DND-41 (cell line): ENCODE measurements around the gene PTK6.

ENCODE experiments used
- ATAC-seq: fragments of 200-7000 bp; cut with Tn5 transposase; 3 replicates; pipeline ENCODE4 v1.9.1; 2021; ENCODE audit warnings: low read depth; ENCODE audit not compliant: insufficient read depth
- DNase-seq: peaks from one replicate; pipeline ENCODE4 v3.0.0-alpha.2; 2020
- H2AFZ ChIP-seq: 2 replicates; pipeline ENCODE4 v1.6.0; 2012; ENCODE audit warnings: low read depth, low read length
- H3K27ac ChIP-seq: 2 replicates; pipeline ENCODE4 v1.5.1; 2012; ENCODE audit warnings: low read length, inconsistent platforms
- H3K27me3 ChIP-seq: fragments of 200-600 bp; sonication (generic); 2 replicates; pipeline ENCODE4 v1.6.0; 2012; ENCODE audit warnings: low read length, mild to moderate bottlenecking, inconsistent platforms; ENCODE audit not compliant: insufficient read depth, poor library complexity
- H3K36me3 ChIP-seq: 2 replicates; pipeline ENCODE4 v1.5.1; 2012; ENCODE audit warnings: low read length, inconsistent platforms; ENCODE audit not compliant: insufficient read depth
- H3K4me1 ChIP-seq: 2 replicates; pipeline ENCODE4 v1.5.1; 2012; ENCODE audit warnings: mild to moderate bottlenecking, low read length; ENCODE audit not compliant: insufficient read depth
- H3K4me2 ChIP-seq: 2 replicates; pipeline ENCODE4 v1.6.0; 2012; ENCODE audit warnings: mild to moderate bottlenecking, moderate library complexity, low read length, inconsistent platforms; ENCODE audit not compliant: insufficient read depth
- H3K4me3 ChIP-seq, 2 experiments: fragments of 200-600 bp in 1 of 2; shearing (Covaris generic) in 1 of 2; 2 replicates each; pipeline ENCODE4 v1.5.1; 2012 to 2016; ENCODE audit warnings: inconsistent platforms in 2 of 2, low read length in 2 of 2, mild to moderate bottlenecking in 2 of 2, low read depth in 1 of 2, moderate library complexity in 1 of 2
- H3K79me2 ChIP-seq: 2 replicates; pipeline ENCODE4 v1.6.0; 2012; ENCODE audit warnings: low read length, inconsistent platforms; ENCODE audit not compliant: insufficient read depth
- H3K9ac ChIP-seq: 2 replicates; pipeline ENCODE4 v1.6.0; 2012; ENCODE audit warnings: low read depth, mild to moderate bottlenecking, inconsistent platforms, low read length, moderate library complexity
- H3K9me3 ChIP-seq: 2 replicates; pipeline ENCODE4 v1.5.1; 2012; ENCODE audit warnings: low read length, moderate library complexity, mild to moderate bottlenecking, inconsistent platforms; ENCODE audit not compliant: insufficient read depth, severe bottlenecking
- H4K20me1 ChIP-seq: 2 replicates; pipeline ENCODE4 v1.6.0; 2012; ENCODE audit warnings: low read length; ENCODE audit not compliant: insufficient read depth
- EZH2 ChIP-seq: IDR thresholded peaks from 3 replicates; pipeline ENCODE4 v1.6.1; 2012; ENCODE audit warnings: borderline replicate concordance, low read depth, mild to moderate bottlenecking, moderate library complexity, low read length, inconsistent platforms; ENCODE audit not compliant: severe bottlenecking
- TF ChIP-seq, protein P1 (sequence below): IDR thresholded peaks from 2 replicates; pipeline ENCODE4 v1.5.1; 2012; ENCODE audit warnings: borderline replicate concordance, low read length, moderate library complexity, mild to moderate bottlenecking; ENCODE audit not compliant: poor library complexity, severe bottlenecking; ENCODE audit errors: extremely low read depth

Gene PTK6

DNA sequence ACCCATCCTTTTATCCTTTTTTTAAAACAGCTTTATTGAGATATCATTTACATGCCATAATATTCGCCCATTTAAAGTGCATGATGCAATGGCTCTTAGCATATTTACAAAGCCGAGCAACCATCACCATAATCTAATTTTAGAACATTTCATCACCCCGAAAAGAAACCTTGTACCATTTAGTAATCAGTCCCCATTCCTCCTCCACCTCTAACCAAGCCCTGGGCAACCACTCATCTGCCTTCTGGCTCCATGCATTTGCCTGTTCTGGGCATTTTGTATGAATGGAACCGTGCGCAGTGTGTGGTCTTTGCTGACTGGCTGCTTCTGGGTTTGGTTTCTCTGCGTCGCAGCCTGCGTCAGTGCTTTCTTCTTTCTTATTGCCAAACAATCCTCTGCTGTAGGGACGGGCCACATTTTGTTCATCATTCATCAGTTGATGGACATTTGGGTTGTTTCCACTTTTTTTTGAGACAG, 28.1 kb downstream of the PTK6 start:
- TF ChIP-seq, protein P1, sequence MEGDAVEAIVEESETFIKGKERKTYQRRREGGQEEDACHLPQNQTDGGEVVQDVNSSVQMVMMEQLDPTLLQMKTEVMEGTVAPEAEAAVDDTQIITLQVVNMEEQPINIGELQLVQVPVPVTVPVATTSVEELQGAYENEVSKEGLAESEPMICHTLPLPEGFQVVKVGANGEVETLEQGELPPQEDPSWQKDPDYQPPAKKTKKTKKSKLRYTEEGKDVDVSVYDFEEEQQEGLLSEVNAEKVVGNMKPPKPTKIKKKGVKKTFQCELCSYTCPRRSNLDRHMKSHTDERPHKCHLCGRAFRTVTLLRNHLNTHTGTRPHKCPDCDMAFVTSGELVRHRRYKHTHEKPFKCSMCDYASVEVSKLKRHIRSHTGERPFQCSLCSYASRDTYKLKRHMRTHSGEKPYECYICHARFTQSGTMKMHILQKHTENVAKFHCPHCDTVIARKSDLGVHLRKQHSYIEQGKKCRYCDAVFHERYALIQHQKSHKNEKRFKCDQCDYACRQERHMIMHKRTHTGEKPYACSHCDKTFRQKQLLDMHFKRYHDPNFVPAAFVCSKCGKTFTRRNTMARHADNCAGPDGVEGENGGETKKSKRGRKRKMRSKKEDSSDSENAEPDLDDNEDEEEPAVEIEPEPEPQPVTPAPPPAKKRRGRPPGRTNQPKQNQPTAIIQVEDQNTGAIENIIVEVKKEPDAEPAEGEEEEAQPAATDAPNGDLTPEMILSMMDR = no peak
- TF ChIP-seq EZH2 = no peak
- Histone ChIP-seq H3K4me3 (no peak overlapping the region), H3K27me3 (peaks cover 5% of the 10 kb centered on the region), H3K4me2 (no peak overlapping the region), H2AFZ (no peak overlapping the region), H3K79me2 (no peaks in the 10 kb centered on the region), H3K36me3 (no peaks in the 10 kb centered on the region), H3K9me3 (peaks cover 3% of the 10 kb centered on the region), H3K9ac (no peak overlapping the region), H3K4me1 (no peaks in the 10 kb centered on the region), H3K27ac (no peak overlapping the region), H4K20me1 (no peaks in the 10 kb centered on the region; the same call in 1 of the 2 replicates)
- ATAC-seq = no peak
- DNase-seq = no peak

DNA sequence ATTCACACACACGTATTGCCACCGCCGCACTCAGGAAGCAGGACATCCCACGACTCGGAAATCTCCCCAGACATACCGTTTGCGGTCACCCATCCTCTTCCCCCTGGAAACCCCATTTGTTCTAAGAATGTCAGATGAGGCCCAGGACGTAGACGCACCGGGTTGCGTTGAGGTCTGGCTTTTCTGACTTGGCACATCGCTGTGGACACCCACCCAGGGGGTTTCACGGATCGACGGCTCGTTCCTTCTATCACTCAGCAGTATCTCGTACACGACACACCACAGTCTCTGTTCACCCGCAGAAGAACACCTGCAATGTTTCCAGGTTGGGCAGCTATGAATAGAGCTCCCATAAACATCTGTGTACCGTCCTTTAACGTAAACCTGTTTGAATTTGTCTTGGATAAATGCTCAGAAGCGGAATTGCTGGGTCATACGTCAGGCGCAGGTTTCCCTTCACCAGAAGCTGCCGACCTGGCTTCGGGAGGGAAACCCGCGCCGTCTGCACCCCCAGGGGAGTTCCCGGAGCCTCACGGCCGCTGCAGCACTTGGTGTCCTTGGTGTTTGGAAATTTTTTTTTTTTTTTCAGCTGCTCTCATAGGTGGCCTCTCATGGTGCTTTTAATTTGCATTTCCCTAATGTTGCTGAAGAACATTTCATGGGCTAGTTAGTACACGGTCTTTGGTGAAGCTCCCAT, 29.0 kb downstream of the PTK6 start:
- H3K4me2 ChIP-seq = no peak overlapping the region
- H3K9me3 ChIP-seq = peaks cover 3% of the 10 kb centered on the region
- no peaks in the 10 kb centered on the region; the same call in 1 of the 2 replicates for H4K20me1 ChIP-seq
- peaks cover 5% of the 10 kb centered on the region for H3K27me3 ChIP-seq
- no peaks in the 10 kb centered on the region for H3K79me2 ChIP-seq
- TF ChIP-seq EZH2 = no peak
- TF ChIP-seq, protein P1 = no peak
- no peak overlapping the region for H3K4me3 ChIP-seq
- DNase-seq (no peak), ATAC-seq (no peak)
- H3K9ac ChIP-seq = no peak overlapping the region
- H2AFZ ChIP-seq = no peak overlapping the region
- H3K27ac ChIP-seq = no peak overlapping the region
- H3K36me3 ChIP-seq = no peaks in the 10 kb centered on the region
- no peaks in the 10 kb centered on the region for H3K4me1 ChIP-seq

DNA sequence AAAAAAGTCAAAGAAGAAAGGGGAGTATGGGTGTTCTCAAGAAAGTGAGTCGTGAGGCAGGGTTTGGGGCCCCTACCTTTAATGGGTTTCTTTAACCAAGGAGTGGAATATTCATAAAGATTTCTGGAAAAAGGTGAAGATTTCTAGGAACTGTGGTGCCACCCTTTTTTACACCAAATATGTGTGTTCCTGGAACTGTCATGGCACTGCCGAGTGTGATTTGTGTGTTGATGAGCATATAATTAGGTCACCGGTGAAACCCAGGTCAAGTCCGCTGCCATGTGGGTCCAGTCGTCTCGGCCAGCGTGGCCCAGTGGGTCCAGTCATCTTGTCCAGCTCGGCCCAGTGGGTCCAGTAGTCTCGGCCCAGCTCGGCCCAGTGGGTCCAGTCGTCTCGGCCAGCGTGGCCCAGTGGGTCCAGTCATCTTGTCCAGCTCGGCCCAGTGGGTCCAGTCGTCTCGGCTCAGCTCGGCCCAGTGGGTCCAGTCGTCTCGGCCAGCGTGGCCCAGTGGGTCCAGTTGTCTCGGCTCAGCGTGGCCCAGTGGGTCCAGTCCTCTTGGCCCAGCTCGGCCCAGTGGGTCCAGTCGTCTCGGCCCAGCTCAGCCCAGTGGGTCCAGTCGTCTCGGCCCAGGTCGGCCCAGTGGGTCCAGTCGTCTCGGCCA, 30.0 kb downstream of the PTK6 start:
- H3K9ac ChIP-seq = no peak overlapping the region
- no peak for DNase-seq
- no peak overlapping the region for H3K4me3 ChIP-seq
- no peaks in the 10 kb centered on the region; the same call in 1 of the 2 replicates for H4K20me1 ChIP-seq
- H3K4me2 ChIP-seq = no peak overlapping the region
- no peak for ATAC-seq
- H2AFZ ChIP-seq = no peak overlapping the region
- H3K9me3 ChIP-seq = peaks cover 3% of the 10 kb centered on the region
- no peak overlapping the region for H3K27ac ChIP-seq
- H3K36me3 ChIP-seq = no peaks in the 10 kb centered on the region
- TF ChIP-seq, protein P1 = no peak
- TF ChIP-seq EZH2 = no peak
- peaks cover 5% of the 10 kb centered on the region for H3K27me3 ChIP-seq
- H3K4me1 ChIP-seq = no peaks in the 10 kb centered on the region
- H3K79me2 ChIP-seq = no peaks in the 10 kb centered on the region
